Measurements from ENCODE around the gene CLCA4. TPM values are rescaled to one million over a fixed set of nuclear protein-coding genes. Genes with fewer than 3 reads are reported as not detected.

CLCA4 gene
- total and polyA plus RNA-seq, 2 experiments from 2014 or later = not detected

- peak overlapping the region; percentile 19; the same call in 1 of the 2 replicates for H2AFZ ChIP-seq
- no peaks in the 10 kb centered on the region for H3F3A ChIP-seq (replicated peaks; ENCODE audit: low read depth)
- H3K27me3 ChIP-seq (ENCODE audit: insufficient read depth) = no peaks in the 10 kb centered on the region
- H3K4me1 Mint-ChIP-seq = peaks cover 8% of the 10 kb centered on the region
- no peak overlapping the region for H3K4me2 ChIP-seq
- no peak for DNase-seq (ENCODE audit: low spot score)
- H3K36me3 ChIP-seq (ENCODE audit: insufficient read depth) = no peaks in the 10 kb centered on the region
- H3K79me2 ChIP-seq (replicated peaks; ENCODE audit: insufficient read depth) = no peaks in the 10 kb centered on the region
- no peak overlapping the region for H3K4me3 ChIP-seq
- no peak overlapping the region for H3K27ac Mint-ChIP-seq
- H3K9me3 Mint-ChIP-seq = 0 out of 3 replicates have a peak, but pooled peaks cover 3% of the 10 kb centered on the region
- H3K27me3 Mint-ChIP-seq (ENCODE audit: insufficient read depth, low read depth, poor library complexity) = no peaks in the 10 kb centered on the region
- no peak overlapping the region for H3K27ac ChIP-seq (ENCODE audit: low read depth)
- no peak overlapping the region for H3K4me3 Mint-ChIP-seq
- H3K9me2 ChIP-seq (ENCODE audit: insufficient read depth) = no peaks in the 10 kb centered on the region
- H4K20me1 ChIP-seq (replicated peaks; ENCODE audit: insufficient read depth) = no peaks in the 10 kb centered on the region
- peaks cover 14% of the 10 kb centered on the region for H3K4me1 ChIP-seq (ENCODE audit: insufficient read depth)
- H3K36me3 Mint-ChIP-seq (ENCODE audit: low read depth) = no peaks in the 10 kb centered on the region
- ATAC-seq = no peak
- TF ChIP-seq NANOG (IDR thresholded peaks at IDR 0.05; ENCODE audit: borderline replicate concordance) (no peak), CTCF (conservative IDR thresholded peaks at IDR 0.05; ENCODE audit: low read depth in 2 of 2) (no peak), CREB1 (CRISPR knock-in tag; IDR thresholded peaks at IDR 0.05; ENCODE audit: low read depth) (no peak), JUNB (IDR thresholded peaks at IDR 0.05; ENCODE audit: unreplicated experiment) (no peak), EZH2 (IDR thresholded peaks at IDR 0.05; ENCODE audit: low read depth, unreplicated experiment) (no peak), ETS1 (IDR thresholded peaks at IDR 0.05) (no peak), POLR2AphosphoS5 (IDR thresholded peaks at IDR 0.05; ENCODE audit: low read depth) (no peak), ZNF114 (CRISPR knock-in tag; IDR thresholded peaks at IDR 0.05) (no peak), ZNF462 (CRISPR knock-in tag; IDR thresholded peaks at IDR 0.05) (no peak), ZNF331 (CRISPR knock-in tag; IDR thresholded peaks at IDR 0.05; ENCODE audit: low read depth) (no peak), STAT1 (IDR thresholded peaks at IDR 0.05; ENCODE audit: unreplicated experiment) (no peak), EZH2phosphoT487 (IDR thresholded peaks at IDR 0.05; ENCODE audit: unreplicated experiment) (no peak), REST (IDR thresholded peaks at IDR 0.05; ENCODE audit: unreplicated experiment) (no peak)
These were observed 4.2 kb upstream of the CLCA4 start for GRCh38 chr1:86542631-86543030.

All from GM23338 (cell line).